Lower leg skin (tissue), 3 donors: ENCODE measurements around the gene PANK1.

Experiments used
- POLR2A ChIP-seq, 2 donors: fragments of 450-650 bp; IDR thresholded peaks; one replicate each; pipeline ENCODE4 v1.6.1; 2016 to 2017; ENCODE audit warnings: antibody characterized with exemption in 2 of 2, mild to moderate bottlenecking in 1 of 2, moderate library complexity in 1 of 2
- TF ChIP-seq, protein P1 (sequence below), 3 donors: fragments of 450-650 bp; IDR thresholded peaks; one replicate each; pipeline ENCODE4 v1.5.1; 2016; ENCODE audit warnings: antibody characterized with exemption in 3 of 3, mild to moderate bottlenecking in 3 of 3, moderate library complexity in 2 of 3

DNA sequence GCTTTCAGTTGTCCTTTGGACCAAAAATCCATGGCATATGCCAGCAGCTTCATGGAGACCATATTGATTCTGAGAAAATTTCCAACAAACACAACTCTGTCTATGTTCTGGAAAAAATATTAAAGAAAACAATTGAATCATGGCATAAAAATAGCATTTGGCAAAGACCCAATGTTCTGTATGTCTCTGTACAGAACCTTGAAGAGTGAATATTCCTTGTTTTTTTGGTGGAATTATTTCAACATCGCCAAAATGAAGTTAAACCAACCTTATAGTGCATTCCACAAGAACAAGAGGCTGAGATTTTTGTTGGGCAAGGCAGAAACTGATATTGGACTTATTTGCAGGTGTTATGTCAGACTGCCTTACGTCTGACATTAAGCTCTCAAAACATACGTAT lies 56.4 kb downstream of the PANK1 start:
- TF ChIP-seq, protein P1, sequence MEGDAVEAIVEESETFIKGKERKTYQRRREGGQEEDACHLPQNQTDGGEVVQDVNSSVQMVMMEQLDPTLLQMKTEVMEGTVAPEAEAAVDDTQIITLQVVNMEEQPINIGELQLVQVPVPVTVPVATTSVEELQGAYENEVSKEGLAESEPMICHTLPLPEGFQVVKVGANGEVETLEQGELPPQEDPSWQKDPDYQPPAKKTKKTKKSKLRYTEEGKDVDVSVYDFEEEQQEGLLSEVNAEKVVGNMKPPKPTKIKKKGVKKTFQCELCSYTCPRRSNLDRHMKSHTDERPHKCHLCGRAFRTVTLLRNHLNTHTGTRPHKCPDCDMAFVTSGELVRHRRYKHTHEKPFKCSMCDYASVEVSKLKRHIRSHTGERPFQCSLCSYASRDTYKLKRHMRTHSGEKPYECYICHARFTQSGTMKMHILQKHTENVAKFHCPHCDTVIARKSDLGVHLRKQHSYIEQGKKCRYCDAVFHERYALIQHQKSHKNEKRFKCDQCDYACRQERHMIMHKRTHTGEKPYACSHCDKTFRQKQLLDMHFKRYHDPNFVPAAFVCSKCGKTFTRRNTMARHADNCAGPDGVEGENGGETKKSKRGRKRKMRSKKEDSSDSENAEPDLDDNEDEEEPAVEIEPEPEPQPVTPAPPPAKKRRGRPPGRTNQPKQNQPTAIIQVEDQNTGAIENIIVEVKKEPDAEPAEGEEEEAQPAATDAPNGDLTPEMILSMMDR (IDR thresholded peaks at IDR 0.05) = no peak
- no peak for TF ChIP-seq POLR2A (IDR thresholded peaks at IDR 0.05)
